ENCODE results near the gene MX2. TPM values are rescaled to one million over a fixed set of nuclear protein-coding genes. Genes with fewer than 3 reads are reported as not detected.
"Not testable (repeated sequence)": the region's sequence is repeated elsewhere in the genome, so short reads cannot be mapped to it uniquely, and the experiment has no call there.

The MX2 gene
- total RNA-seq, 1 donor from 2014 or later = 4.2 TPM

DNA sequence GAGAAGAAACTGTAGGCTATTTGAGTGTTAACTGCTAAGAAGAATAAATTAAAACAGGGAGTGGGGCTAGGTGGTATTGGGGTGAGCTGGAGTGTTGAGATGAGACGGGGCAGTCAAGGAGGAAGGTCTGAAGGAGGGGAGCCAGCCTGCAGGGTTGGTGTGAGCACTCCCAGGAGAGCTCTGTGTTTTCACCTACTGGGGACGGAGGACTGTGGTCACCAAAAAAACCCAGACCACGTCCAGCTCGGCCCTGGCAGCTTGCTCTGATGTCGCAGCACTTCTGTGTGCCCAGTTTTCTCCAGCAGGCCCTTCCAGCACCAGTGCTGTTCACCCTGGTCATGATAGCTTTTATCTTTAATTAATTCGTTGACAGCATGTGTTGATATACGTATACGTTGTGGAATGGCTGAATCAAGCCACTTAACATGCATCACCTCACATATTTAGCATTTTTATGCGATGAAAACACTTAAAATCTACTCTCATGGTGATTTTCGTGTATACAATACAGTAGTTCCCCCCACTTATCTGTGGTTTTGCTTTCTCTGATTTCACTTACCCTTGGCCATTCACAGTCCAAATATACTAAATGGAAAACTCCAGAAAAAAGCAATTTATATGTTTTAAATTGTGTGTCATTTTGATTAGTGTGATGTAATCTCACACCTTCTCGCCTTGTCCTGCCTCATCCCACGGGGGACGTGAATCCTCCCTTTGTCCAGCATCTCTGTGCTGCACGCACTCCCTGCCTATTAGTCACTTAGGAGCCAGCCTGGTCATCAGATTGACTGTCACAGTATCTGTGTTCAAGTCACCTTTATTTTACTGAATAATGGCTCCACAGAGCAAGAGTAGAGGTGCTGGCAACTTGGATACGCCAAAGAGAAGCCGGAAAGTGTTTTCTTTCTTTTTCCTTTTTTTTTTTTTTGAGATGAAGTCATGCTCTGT lies 32.9 kb upstream of the MX2 start:
- intact Hi-C loops (cut with DNase I) = no loop called here
- ATAC-seq (ENCODE audit: poor library complexity) (no peak), DNase-seq (no peak)

DNA sequence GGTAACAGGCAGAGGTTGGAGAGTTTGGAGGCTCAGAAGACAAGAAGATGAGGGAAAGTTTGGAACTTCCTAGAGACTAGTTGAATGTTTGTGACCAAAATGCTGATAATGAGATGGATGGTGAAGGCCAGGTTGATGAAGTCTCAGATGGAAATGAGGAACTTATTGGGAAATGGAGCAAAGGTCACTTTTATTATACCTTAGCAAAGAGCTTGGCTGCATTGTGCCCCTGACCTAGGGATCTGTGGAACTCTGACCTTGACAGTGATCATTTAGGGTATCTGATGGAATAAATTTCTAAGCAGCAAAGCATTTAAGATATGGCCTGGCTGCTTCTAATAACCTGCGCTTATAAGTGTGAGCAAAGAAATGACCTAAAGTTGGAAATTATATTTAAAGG lies 28.1 kb upstream of the MX2 start:
- DNase-seq (no peak), ATAC-seq (ENCODE audit: poor library complexity) (no peak)
- intact Hi-C loops (cut with DNase I) = no loop called here

DNA sequence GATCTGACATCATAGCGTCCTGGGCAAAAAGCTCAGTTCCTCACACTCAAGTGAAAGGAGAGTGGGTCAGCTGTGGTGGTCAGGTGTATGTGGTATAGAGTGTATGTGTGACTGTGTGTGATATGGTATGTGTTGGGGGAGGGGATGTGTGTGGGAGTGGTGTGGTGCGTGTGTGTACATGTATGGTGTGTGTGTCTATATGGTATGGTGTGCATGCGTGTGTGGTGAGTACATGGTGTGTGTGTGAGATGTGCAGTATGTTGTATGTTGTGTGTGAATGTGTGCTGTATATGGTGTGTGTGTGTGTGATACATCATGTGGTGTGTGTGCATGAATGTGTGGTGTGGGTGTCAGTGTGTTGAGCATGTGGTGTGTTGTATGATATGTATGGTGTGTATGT lies 24.3 kb upstream of the MX2 start:
- ATAC-seq (ENCODE audit: poor library complexity) (no peak), DNase-seq (no peak)
- intact Hi-C loops (cut with DNase I) = no loop called here

DNA sequence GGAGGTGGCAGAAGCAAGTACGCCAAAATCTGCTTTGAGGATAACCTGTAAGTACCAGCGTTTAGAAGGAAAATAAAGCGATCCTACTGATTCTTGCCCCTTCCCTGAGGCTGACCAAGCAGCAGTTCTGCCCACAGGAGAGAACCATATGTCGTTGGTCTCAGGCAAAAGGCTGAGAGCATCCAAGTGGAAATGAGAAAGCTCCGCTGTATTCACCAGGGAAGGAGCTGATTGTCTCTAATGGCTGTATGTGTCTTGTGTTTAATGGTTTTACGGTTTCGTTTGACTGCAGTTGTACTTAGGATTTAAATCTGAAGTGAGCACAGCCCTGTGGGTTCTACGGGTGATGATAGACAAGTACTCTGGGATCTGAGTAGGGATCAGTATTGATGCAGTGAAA lies 23.4 kb upstream of the MX2 start:
- ATAC-seq (ENCODE audit: poor library complexity) (no peak), DNase-seq (no peak)
- intact Hi-C loops (cut with DNase I) = no loop called here

DNA sequence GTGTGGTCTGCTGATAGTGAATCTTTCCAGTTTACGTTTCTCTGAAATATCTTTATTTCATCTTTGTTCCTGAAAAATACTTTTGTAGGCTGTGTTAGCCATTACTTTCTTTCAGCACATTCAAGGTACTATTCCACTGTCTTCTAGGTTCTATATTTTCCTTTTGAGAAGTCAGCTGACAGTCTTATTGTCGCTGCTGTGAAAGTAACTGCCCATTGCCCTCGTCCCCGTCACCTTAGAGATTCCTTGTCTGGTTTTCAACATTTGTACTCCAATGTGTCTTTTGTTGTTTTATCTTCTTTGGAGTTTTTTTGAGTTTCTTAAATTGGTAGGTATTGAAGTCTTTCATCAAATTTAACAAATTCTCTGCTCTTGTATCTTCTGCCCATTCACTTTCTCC lies 19.8 kb upstream of the MX2 start:
- ATAC-seq (ENCODE audit: poor library complexity) (no peak), DNase-seq (no peak)
- intact Hi-C loops (cut with DNase I) = no loop called here

DNA sequence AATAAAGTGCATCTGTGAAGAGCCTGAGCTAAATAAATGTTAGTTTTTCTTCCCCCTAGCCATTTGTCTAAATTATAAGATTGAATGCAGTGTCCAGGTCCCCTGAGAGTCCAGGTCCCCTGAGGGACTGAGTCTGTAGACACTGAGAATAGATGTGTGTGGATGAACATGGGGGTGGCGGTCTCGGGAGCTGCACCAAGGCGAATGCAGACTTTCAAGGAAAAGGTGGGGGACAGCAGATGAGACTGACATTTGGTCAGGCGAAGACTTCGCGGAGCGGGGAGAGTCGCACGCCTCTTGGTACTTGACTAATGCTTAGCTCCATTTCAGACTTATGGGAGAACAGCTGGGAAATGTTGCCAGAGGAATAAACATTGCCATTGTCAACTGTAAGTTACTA lies 17.7 kb upstream of the MX2 start:
- intact Hi-C loops (cut with DNase I) = no loop called here
- DNase-seq (no peak), ATAC-seq (ENCODE audit: poor library complexity) (no peak)

DNA sequence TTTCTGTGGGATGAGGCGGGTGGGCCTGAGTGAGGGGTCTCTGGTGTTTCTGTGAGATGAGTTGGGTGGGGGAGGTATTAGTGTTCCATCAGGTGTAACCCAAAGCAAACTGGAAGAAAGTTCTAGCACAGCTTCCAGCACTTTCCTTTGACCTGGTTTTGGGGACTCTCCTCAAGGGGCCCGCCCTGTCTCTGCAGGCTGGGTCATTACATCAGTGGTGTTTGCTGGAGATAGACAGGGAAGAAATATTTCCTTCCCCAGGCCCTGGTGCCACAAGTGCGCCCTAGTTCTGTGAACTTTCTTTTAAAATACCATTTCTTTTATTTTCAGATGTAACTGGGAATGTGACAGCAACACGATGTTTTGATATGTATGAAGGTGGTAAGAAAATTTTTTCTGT lies 16.5 kb upstream of the MX2 start:
- no peak for ATAC-seq (ENCODE audit: poor library complexity)
- intact Hi-C loops (cut with DNase I) = no loop called here
- DNase-seq = no peak

DNA sequence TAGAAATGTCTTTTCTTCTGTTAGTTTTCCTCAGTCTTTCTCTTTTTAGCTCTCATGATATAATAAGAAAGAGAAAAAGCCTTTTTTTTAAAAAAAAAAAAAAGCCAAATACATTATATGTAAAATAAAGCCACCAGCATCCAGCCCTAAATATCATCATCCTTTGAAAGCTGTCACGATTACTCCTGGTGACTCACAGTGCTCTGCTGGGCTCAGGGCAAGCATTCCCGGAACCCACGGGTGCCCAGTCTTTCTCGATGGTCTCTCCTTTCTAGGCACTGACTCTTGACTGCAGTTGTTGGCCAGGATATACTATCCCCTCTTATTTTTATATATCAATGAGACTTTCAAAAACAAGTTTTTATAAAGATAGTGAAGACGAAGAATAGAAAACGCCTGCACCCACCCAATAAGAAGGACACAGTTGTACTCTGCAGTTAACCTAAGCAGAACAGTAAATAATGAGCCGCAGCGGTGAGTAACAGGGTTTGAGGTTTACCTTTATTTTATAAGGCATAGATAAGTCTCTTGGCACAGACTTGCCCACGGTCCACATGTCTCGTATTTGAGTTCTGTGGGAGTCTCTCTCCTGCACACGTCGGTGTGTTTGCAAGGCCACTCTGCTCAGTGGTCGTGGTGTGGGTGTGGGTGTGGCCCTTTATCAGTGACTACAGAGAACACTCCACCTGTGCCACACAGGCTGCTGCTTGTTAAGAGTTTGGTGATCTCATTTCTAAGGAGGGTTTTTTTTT lies 15.7 kb upstream of the MX2 start:
- intact Hi-C loops (cut with DNase I) = no loop called here
- ATAC-seq (ENCODE audit: poor library complexity) = no peak

DNA sequence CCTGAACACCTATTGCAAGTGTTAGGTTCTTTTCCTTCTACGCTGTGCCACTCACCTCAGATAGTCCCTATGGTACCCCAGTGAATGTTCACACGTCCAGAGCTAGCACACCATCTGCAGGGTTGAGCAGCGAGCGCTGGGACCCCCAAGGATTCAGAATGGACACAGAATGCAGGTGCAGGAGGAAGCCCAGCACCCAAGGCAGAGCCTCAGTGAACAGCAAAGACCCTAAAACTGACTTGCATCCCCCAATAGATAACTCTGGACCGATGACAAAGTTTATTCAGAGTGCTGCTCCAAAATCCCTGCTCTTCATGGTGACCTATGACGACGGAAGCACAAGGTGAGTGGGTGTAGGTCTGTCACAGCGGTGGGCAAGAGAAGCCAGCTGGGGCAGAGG lies 15.1 kb upstream of the MX2 start:
- no peak for DNase-seq
- no peak for ATAC-seq (ENCODE audit: poor library complexity)
- intact Hi-C loops (cut with DNase I) = no loop called here

More for the DNA sequence above, 15.7 kb upstream of the MX2 start:
- DNase-seq = no peak

DNA sequence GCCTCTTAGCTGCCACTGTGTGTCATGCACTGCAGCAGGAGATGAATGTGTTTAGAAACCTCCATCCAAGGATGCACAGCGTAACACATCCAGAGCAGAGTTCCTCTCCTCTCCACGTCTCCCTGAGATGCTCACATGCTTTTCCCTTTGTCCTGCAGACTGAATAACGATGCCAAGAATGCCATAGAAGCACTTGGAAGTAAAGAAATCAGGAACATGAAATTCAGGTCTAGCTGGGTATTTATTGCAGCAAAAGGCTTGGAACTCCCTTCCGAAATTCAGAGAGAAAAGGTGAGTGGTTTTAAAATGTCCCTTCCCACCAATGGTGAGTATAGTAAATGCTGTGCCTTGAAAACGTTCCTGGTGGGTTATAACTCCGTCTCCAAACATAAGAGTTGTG lies 13.4 kb upstream of the MX2 start:
- ATAC-seq (ENCODE audit: poor library complexity) (no peak), DNase-seq (no peak)
- intact Hi-C loops (cut with DNase I) = no loop called here

DNA sequence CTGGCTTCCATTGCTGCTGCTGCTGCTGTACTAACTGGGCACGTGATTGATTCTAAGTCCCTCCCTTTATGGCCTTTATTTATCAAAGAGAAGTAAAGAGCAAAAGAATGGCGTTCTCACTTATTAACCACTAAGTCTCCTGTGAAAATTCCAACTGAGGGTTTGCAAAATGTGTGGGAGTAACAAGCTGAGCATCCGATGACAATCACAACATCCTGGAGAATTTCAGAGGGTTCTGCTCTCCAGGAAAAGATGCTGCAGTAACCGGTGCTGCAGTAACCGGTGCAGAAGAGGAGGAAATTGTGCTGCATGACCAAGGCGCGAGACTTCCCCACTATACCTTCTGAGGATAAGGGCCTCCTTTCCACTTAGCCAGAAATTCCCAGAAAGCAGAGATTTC lies 12.7 kb upstream of the MX2 start:
- ATAC-seq (ENCODE audit: poor library complexity) (no peak), DNase-seq (no peak)
- intact Hi-C loops (cut with DNase I) = no loop called here

DNA sequence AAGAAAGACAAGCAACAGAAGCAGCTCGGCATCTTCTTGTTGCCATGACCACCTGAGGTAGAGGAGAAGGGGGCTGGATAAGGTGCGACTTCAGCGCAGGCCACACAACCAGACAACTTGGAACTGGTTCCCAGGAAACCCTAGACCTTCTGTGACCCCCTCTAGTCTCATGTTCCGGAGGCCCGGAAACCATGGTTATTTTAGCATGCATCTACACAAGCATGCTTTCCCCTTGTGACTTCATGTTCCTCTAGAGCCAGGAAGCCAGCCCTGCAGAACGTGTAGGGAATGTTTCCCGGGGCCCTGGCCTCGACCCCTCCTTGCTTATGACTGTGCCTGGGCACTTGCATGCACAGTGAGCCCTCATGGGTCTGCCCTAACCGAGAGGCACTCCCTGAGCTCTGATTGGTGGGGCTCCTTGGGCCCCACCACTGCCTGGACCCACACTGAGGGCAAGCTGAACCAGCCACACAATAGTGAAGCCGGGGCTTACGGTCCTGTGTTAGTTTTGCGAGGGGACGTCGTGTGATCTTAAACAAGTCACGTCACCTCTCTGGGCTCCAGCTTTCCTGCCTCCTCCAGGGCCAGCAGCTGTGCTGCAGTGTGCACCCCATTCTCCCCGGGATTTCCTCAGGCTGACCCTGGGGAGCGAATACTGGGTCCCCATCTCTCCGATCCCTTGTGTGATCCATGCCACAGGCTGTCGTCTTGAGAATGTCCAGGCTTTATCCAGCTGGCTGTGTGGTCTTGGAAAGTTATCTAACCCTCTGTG lies 12.0 kb upstream of the MX2 start:
- intact Hi-C loops (cut with DNase I) = no loop called here
- no peak for DNase-seq
- no peak for ATAC-seq (ENCODE audit: poor library complexity)

DNA sequence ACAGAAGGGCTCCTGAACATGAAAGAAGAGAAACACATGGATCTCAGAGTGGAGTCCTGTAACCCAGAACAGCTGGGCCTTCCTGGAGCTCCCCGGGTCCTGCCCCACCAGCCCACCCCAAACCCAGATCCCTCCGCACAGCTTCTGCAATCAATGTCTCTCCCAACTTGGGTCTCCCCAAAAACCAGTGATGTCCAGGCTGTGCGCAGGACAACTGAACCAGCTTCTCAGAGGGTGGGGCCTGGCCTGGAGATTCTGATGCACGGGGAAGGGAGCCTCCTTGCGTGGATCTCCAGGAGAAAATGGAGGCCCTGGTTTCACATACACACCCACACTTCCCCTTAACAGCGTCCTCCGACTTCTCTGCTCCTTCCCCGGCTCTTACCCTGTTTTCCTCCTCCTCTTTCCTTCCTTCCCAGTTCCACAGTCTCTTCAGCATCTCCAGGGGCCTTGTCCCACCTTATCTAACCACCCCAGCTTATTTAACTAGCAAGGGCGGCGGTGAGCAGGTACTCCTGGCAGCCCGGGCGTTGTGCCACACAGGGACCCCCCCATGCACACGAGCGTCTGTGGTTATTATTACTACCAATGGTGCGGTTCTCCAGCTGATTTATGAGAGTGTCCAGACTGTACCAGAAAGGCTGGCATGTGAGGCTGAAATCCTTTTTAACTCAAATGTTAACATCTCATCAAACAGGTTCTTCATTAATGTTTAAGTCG lies 11.2 kb upstream of the MX2 start:
- DNase-seq = no peak
- no peak for ATAC-seq (ENCODE audit: poor library complexity)
- intact Hi-C loops (cut with DNase I) = no loop called here

DNA sequence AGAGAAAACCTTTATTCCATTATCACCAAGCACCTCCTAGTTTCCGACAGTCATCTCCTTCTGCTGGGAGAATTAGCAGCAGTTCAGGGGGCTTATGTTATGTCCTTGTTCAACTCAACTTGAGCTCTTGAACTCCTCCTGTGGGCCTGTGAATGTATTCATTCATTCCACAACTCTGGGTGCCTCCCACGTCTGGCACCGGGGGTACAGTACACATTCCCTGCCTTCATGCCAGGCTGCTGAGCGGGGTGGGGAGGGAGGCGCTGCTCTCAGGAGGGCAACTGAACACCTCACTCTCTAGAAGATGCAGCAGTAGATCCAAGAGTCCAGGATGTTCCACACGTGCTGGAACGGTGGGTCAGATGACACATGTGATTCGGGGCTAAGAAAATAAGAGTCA lies 4.3 kb upstream of the MX2 start:
- no peak for DNase-seq
- intact Hi-C loops (cut with DNase I) = no loop called here
- ATAC-seq (ENCODE audit: poor library complexity) = no peak

DNA sequence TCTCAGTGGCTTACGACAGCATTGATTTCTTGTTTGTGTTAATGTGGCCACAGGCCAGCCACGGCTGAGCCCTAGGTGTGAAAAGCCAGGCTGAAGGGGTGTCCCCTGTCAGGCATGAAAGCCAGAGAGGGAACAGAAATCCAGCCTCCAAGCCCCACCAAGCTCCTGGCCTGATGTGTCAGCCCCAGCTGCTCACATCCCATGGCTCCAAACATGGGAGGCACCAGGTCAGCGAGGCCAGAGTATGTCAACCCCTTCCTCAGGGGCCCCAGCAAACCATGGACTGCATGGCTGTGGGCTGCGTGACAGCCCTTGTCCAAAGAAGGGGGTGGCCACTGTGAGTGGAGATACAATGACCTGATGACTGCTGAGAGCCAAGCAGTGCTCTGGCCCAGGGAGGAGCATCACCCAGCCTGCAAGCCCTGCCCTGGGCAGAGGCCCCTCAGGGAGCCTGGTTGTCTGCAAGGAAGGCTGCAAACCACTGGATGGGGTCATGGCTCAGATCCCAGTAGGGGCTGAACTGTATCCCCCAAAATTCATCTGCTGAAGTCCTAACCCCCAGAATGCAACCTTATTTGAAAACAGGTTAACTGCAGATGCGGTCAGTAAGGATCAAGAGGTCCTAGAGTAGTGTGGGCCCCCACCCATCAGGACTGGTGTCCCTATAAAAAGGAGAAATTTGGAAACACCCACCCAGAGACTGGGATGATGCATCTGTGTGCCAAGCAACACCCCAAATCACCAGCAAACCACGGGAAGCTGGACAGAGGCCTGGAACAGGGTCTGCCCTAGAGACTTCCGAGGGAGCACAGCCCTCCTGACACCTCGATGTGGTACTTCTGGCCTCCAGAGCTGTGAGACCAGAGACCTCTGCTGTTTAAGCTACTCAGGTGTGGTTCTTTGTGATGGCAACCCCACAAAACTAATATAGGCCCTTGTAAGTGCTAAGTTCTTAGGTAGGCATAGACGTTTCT lies 3.3 kb upstream of the MX2 start:
- intact Hi-C loops (cut with DNase I) = no loop called here

DNA sequence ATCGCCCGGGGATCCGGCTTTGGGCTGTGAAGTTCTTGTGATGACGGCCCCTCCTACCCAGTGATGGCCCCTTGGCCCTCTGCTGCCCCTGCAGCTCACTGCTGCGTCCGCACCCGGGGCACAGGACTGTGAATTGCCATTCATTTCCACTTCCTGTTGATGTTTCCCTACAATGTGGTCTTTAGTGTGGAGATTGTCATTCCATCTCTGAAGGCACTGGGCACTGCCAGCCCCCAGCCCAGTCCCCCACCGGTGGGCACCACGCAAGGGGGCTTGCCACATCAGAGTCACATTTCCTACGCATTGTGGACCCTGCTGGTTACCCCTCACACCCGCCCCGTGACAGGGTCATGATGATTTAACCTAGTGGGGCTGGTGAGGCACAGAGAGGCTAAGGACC lies 2.5 kb upstream of the MX2 start:
- intact Hi-C loops (cut with DNase I) = no loop called here
- ATAC-seq (ENCODE audit: poor library complexity) (no peak), DNase-seq (no peak)

More for the DNA sequence above, 3.3 kb upstream of the MX2 start:
- no peak for ATAC-seq (ENCODE audit: poor library complexity)
- no peak for DNase-seq

DNA sequence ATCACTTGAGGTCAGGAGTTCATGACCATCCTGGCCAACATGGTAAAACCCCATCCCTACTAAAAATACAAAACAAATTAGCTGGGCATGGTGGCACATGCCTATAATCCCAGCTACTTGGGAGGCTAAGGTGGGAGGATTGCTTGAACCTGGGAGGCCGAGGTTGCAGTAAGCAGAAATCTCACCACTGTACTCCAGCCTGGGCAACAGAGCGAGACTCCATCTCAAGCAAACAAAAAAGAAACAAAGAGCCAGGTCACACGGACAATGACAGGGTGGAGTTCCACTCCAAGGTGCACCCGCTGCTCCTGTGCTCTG lies 2.1 kb upstream of the MX2 start:
- ATAC-seq (ENCODE audit: poor library complexity); intact Hi-C loops (cut with DNase I): not testable (repeated sequence)

More for the DNA sequence above, 2.1 kb upstream of the MX2 start:
- DNase-seq = not testable (repeated sequence)

All from Right ventricle myocardium superior (tissue), 1 donor.